ENCODE data around the gene NFRKB. TPM values are rescaled to one million over a fixed set of nuclear protein-coding genes. Genes with fewer than 3 reads are reported as not detected.

Gene NFRKB
- total and polyA plus RNA-seq, 2 of the 8 experiments (the other 6 are each of a cell fraction or from before 2014, with no cell fraction given) = 17.0 to 31.0 TPM

GRCh38 chr11:129846508-129847335 is 48.7 kb downstream of the NFRKB start (continued):
- TF ChIP-seq FOSL1 (IDR thresholded peaks at IDR 0.05; ENCODE audit: insufficient read depth, low read depth, low read length) = no peak
- no peak for TF ChIP-seq KDM5A (IDR thresholded peaks at IDR 0.05; ENCODE audit: low read length)
- no peak for TF ChIP-seq BCL11A (IDR thresholded peaks at IDR 0.05; ENCODE audit: low read depth in 2 of 2, low read length in 2 of 2)
- TF ChIP-seq HDAC6 (IDR thresholded peaks at IDR 0.05; ENCODE audit: low read depth, low read length) = no peak

Other genes with a start within 250 kb of the NFRKB start
- gene TMEM45B, start 79.7 kb downstream of the NFRKB start, total RNA-seq (2021; fragmentation: NEBNext Ultra II Directional; extraction: Animal tissue kit (Norgen Biotek cat#: 25700)) = not detected in 2 replicates
- gene TMEM45B, start 79.7 kb downstream of the NFRKB start, polyA plus RNA-seq (2011; rRNA removed) = 0.08 and 0.23 TPM in 2 replicates
- 16.0 and 19.2 TPM in 2 replicates for gene PRDM10, start 107.3 kb upstream of the NFRKB start, total RNA-seq (2021; fragmentation: NEBNext Ultra II Directional; extraction: Animal tissue kit (Norgen Biotek cat#: 25700))
- 15.5 and 20.8 TPM in 2 replicates for gene PRDM10, start 107.3 kb upstream of the NFRKB start, polyA plus RNA-seq (2011; rRNA removed)
- 311 and 315 TPM in 2 replicates for gene APLP2, start 174.3 kb upstream of the NFRKB start, total RNA-seq (2021; fragmentation: NEBNext Ultra II Directional; extraction: Animal tissue kit (Norgen Biotek cat#: 25700))
- 222 and 254 TPM in 2 replicates for gene APLP2, start 174.3 kb upstream of the NFRKB start, polyA plus RNA-seq (2011; rRNA removed)